ENCODE results near the gene TDRKH.

Gene TDRKH, protein sequence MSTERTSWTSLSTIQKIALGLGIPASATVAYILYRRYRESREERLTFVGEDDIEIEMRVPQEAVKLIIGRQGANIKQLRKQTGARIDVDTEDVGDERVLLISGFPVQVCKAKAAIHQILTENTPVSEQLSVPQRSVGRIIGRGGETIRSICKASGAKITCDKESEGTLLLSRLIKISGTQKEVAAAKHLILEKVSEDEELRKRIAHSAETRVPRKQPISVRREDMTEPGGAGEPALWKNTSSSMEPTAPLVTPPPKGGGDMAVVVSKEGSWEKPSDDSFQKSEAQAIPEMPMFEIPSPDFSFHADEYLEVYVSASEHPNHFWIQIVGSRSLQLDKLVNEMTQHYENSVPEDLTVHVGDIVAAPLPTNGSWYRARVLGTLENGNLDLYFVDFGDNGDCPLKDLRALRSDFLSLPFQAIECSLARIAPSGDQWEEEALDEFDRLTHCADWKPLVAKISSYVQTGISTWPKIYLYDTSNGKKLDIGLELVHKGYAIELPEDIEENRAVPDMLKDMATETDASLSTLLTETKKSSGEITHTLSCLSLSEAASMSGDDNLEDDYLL

DNA sequence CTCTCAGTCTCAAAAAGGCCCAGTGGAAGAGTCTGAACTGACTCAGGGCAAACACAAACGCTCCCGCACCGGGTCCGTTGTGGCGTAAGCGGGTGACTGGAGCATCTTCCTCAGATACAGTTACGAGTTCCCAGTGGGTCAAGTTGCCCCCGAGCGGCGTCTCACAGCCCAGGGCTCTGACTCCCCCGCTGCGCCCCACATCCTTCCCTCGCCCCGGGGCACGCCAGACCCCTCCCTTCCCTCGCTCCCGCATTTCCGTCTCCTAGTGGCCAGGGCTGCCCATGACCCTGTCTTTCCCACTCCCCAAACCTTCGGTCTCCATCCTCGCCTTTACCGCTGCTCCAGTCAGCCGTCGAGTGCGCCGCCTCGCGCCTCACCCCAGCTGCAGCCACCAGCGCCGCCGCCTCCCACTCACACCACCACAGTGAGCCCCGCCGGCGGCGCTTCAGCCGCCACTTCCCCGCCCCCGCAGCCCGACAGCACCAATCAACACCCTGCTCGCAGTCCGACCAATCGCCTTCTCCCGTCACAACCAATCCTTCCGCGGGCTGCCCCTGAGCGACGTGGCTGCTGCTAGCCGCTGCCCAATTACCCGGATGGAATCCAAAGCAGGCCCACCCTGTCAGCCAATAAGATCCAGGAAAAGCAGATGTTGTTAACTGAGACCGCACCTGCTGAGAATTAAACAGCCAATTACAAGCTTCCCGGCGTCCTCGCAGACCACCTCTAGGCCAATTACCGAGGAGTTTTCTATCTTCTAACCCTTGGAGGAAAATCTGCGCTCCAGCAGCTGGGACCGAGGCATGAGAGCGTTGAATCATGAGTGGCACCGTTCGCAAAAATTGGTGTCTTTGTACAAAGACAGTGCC lies at the start of gene TDRKH:
Gene TDRKH, minus strand, starts transcription at position 430 of the 869 bp plus-strand sequence. CDS start 7,478 bp downstream, outside the sequence.
- DNase-seq (ENCODE audit: insufficient read length, low spot score) (peak; percentile 99), FAIRE-seq (peak; percentile 94)

- no peak for FAIRE-seq
- no peak for DNase-seq (ENCODE audit: insufficient read length, low spot score)
Measured at GRCh38 chr1:151839457-151840403, 49.4 kb upstream of the TDRKH start, which contains the start of gene C2CD4D. Gene C2CD4D (minus strand): TSS chr1:151839820. CDS start chr1:151838989, 831 bp downstream.

DNA sequence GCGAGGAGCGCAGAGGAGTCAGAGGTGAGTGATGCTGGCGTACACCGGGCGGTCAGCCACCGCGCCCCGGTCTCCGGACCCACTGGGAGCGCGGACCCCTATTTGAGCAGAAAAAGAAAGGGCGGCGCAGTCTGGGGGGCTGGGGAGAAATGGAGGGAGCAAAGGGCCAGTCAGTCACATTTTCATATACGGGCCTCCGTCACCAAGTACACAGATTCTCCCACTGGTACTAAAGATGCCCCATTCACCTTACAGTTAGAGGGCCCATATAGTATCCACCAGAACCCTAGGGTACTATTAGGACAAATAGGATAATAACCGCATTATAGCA lies 48.7 kb upstream of the TDRKH start:
- FAIRE-seq (no peak), DNase-seq (ENCODE audit: insufficient read length, low spot score) (no peak)

DNA sequence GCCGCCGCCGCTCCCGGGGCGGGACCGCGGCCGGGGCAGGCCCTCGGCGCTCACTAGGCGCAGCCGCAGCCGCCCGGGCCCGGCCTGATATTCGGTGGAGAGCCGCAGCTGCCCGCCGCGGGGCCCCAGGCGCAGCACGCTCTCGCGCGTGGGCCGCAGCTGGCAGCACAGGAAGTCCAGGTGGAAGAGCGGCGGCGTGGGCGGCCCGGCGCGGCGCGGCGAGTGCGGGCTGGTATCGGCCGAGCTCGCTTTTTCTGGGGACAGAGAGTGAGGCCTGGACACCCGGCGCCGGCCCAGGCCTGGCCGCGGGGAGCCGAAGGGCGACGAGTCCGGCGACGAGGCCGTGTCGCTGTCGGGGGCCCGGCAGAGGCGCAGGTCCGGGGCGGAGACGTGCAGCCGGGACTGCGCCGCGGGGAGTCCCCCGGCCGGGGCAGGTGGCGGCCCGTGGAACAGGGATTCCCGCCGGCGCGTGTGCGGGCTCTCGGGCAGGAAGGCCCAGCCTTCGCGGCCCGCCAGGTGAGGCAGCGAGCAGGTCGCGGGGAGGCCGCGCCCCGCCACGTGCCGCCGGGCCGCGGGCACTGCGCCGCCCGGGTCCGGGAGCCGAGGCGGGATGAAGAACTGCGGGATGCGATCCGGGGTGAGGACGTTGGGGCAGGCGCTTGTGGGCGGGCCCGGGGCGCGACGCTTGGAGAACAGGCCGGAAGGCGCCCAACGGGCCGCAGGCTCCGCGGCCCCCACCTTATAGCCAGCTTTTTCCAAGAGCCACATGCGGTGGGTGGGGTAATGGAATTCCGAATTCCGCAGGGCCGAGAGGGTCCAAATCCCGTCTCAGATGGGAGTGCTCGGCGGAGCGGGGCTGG lies 48.2 kb upstream of the TDRKH start:
- DNase-seq (ENCODE audit: insufficient read length, low spot score) = no peak

DNA sequence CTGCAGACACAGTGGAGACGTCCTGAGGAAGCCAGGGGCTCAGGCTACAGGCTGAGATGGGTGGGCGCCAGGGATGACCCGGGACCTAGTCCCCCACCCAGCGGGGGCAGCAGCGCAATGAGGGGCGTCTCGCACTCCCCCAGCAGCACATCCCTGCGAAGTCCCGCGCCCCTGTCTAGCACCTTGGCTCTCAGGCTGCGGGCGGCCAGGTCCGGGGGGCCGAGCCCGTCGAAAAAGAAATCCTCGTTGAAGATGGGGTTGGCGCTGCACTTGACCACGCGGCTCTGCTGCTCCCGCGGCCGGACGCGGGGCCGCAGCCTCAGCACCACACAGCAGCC lies 47.6 kb upstream of the TDRKH start:
- FAIRE-seq = no peak
- DNase-seq (ENCODE audit: insufficient read length, low spot score) = no peak

More for the DNA sequence above, 48.2 kb upstream of the TDRKH start:
- FAIRE-seq = no peak

DNA sequence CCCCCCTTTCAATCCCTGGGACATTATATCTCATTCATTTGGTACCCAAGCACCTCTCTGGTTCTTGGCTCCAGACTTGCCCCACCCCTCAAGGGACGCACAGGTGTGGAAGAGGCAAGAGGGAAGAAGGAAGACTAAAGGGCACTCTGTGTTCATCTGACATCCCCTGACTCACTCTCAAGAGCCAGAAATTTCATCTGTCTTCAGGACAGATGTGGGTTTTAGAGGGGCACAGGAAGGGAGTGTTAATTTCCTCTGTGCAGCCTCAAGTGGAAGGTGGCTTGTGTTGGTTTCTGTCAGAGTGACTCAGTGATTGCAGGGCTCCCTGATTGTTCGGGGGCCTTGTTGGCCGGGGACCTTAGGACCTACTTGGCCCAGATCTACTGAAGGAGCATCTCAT lies 46.9 kb upstream of the TDRKH start:
- DNase-seq (ENCODE audit: insufficient read length, low spot score) (no peak), FAIRE-seq (no peak)

DNA sequence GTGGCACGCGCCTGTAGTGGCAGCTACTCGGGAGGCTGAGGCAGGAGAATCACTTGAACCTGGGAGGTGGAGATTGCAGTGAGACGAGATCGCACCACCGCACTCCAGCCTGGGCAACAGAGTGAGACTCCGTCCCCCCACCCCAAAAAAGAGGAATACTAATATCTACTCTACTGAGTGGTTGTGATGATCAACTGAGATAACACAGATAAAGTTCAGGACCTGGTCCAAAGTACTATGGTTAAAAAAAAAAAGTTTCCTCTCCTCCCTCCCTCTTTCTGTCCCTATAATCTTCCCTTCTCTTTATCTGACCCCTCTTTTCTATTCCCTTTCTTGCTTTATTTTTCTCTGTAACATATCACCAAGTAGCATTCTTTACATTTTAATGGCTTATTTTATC lies 45.3 kb upstream of the TDRKH start:
- FAIRE-seq (no peak), DNase-seq (ENCODE audit: insufficient read length, low spot score) (no peak)

DNA sequence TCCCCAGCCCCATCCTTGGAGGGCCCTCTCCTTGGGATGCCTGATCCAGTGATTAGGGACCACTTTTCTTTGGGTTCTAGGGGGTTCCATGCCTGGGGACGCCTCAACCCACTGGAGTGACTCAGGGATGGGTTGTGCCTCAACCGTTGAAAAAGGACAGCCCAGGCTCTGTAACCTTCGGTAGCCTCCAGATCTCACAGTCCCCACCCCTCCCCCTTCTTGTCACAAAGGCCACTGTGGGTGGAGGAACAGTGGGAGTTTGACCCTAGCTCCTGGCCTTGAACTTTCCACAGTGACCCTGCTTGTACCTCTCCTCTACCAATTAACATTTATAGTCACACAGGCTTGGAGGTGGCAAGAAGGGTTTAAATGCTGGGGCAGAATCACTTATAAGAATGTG lies 43.9 kb upstream of the TDRKH start:
- no peak for FAIRE-seq
- no peak for DNase-seq (ENCODE audit: insufficient read length, low spot score)

- no peak for DNase-seq (ENCODE audit: insufficient read length, low spot score)
- FAIRE-seq = no peak
Measured at GRCh38 chr1:151833172-151833900, 43.0 kb upstream of the TDRKH start.

DNA sequence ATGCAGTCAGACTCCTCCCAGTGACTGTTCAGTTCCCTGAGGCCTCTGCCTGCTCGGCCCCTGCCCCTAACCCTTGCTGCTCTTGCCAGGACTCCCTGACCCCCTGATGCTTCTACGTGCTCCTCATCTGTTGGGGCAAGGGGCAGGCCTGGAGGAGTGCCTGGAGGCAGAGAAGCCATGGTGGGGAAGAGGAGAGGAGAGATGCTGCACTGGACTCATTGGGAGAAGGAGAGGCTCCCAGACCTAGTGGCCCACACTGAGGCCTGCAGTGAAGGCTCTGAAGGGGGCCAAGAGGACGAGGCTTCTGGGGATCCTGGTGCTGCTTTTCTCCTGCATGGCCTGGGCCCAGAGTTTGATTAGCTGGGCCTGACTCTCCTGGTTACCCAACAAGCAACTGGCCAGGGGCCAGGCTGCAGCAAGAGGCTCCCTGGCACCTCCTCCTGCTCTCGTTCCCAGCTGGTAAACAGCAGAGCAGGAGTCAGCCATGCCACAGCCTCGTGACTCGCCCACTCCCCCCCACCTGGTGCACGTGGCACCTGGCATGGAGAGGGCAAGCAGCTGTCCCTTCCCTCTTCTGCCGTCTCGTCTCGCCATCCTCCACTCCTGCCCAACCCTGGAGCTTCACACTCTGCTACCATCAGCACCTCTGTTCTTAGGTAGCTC lies 42.1 kb upstream of the TDRKH start:
- no peak for DNase-seq (ENCODE audit: insufficient read length, low spot score)
- no peak for FAIRE-seq

DNA sequence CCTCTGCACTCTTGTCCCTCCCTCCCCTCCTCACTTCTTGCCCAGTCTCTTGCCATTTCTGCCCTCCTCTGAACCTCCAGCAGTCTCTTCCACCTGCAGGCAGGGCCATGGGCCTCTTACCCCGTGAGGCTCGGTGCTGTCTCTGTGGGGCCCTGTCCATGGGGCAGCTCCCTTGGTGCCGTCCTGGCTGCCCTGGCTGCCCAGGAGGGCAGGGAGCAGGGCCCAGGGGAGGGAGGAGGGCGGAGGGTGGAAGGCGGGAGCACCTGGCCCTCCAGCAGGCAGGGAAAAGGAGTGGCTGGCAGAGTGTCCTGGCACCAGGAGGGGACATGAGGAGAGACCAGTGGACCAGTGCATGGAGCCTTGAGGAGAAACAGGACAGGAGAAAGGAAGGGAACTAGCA lies 41.3 kb upstream of the TDRKH start, which contains the start of gene RORC:
Gene RORC, minus strand, starts transcription at position 198 of the 400 bp plus-strand sequence. Its CDS starts 38 bp downstream, at position 160.
- FAIRE-seq (no peak), DNase-seq (ENCODE audit: insufficient read length, low spot score) (no peak)

DNA sequence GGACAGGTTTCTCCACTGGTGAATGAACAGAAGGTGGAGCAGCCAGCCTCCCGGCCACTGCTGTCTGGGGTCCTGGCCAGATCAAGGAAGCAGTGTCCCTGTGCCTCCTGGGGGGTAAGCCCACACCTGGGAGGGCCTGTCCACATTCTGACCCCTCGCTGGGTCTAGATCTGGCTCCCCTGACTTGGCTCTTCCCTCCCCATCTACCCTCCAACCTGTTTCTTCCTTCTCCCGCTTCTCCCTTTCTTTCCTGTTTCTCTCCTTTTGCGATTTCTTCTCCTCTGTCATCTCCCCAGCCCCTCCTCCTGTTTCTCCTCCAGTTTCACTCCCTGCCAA lies 40.9 kb upstream of the TDRKH start:
- FAIRE-seq (no peak), DNase-seq (ENCODE audit: insufficient read length, low spot score) (no peak)

DNA sequence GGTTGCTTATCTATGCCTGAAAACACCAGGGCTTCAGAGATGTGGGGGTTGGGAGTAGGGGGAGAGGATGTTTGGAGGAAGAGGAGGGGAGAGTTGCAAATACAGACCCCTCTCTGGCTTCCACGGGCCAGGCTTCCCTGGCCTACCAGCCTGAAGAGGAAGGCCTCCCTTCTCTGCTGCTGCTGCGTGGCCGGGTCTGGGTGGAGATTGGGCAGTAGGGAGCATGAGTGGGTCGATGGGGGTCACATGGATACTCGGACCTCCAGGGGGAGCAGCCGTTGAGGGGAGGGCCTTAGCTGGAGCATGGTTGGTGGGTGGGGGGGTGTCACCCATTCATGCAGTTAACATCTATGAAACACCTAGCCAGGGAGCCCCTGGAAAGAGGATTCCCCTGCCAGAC lies 39.8 kb upstream of the TDRKH start:
- DNase-seq (ENCODE audit: insufficient read length, low spot score) = no peak
- FAIRE-seq = no peak

DNA sequence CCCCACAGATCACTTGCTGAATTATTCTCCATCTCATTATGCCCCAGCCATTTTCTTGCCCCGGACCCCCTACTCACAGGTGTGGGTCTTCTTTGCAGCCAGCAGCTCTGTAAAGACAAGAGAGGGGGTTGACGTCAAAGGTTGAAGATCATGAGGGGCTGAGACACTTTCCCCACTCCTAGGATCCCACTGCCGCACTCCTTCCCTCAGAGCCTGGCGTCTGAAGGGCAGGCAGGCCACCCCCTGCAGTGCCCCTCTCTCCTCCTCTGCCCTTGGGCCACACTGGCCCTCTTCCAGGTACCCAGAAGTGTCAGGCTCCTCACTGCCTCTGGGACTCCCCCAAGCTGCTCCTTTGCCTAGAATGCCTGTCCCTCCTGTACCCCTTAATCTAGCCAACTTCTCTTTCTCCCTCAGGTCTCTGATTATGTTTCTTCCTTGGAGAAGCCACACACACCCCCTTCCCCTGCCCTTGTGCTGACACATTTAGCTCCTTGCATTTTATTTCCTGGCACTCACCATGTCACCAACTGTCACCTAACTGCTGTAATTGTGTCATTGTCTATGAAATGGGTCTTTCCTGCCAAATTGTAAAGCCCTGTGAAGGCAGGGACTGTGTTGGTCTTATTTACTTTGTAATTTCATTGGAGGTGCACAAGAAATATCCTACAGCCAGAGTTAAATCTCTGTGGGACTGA lies 39.2 kb upstream of the TDRKH start:
- FAIRE-seq = no peak
- DNase-seq (ENCODE audit: insufficient read length, low spot score) = no peak

GRCh38 chr1:151828921-151829320 lies 38.6 kb upstream of the TDRKH start:
- no peak for FAIRE-seq
- peak; percentile 64 for DNase-seq (ENCODE audit: insufficient read length, low spot score)

- DNase-seq (ENCODE audit: insufficient read length, low spot score) (no peak), FAIRE-seq (no peak)
Measured at GRCh38 chr1:151827853-151828252, 37.6 kb upstream of the TDRKH start.

- FAIRE-seq (no peak), DNase-seq (ENCODE audit: insufficient read length, low spot score) (no peak)
Measured at GRCh38 chr1:151825751-151826660, 35.7 kb upstream of the TDRKH start.
